NK-92 (cell line): Measurements from ENCODE around the gene HCFC1R1.

Experiments
- DNase-seq: peaks from one replicate; lab custom pipeline; 2025; ENCODE audit not compliant: unreplicated experiment; lab: John Stamatoyannopoulos, UW

HCFC1R1 gene

DNA sequence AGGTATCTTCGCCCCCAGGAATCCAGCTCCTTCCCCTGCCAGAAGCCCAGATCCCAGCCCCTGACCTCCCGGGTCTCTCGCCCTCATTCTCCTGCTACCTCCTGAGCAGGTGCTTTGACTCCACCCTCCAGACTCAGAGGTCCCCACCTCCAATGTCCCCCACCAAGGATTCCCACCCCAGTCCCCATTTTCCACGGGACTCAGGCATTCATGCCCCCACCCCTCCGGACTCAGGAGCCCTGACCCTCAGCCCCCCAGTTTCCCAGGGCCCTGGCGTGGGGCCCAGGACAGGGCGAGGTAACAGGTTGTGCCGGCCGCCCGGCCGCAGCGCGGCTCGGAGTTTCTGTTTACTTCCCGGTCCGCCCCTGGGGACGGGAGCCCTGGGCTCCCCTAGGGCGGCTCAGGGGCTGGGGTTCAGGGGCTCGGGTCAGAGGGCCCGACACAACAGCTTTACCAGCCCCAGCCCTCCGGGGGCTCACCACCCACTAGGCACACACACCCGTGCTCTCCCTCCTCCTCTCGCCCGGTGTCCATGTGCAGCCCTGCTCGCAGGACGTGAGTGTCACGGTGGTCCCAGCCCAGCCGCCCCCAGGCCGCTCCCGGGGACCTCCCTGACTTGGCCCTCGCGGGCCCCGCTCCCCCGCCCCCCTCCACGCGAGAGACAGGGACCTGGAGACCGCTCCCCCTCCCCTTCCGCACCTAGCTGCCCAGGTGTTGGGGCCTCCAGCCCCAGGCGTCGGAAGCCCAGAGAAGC lies 12.4 kb upstream of the HCFC1R1 start:
- DNase-seq, result no peak

DNA sequence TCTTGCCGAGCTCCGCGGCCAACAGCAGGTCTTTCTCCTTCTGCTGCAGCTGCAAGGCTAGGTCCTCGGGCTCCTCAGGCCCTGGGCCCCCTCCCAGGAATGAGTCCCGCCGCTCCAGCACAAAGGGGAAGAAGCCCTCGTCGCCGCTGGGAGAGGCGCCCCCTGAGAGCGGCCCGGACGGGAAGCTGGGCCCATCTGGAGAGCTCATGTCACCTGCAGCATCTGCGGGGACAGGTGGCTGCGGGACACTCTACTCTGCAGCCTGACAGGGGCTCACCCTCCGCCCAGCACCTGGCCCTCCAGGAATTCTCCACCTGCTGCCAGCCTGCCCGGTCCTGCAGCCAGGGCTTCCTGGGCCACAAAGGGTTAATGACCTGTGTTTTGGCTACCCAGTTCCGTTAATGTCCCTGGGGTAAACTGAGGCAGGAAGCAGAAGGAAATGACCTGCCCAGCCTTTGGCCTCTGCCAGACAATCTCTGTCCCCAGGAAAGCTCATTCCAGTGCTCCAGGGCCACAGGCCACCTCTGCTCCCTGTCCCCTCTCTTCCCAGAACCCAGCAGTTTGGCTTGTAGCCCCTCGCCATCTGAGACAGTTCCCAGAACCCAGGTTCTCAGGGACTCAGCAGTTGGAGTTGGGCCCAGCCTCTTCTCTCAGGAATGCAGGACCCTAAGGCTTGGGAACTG lies 11.7 kb upstream of the HCFC1R1 start:
- no peak for DNase-seq

DNA sequence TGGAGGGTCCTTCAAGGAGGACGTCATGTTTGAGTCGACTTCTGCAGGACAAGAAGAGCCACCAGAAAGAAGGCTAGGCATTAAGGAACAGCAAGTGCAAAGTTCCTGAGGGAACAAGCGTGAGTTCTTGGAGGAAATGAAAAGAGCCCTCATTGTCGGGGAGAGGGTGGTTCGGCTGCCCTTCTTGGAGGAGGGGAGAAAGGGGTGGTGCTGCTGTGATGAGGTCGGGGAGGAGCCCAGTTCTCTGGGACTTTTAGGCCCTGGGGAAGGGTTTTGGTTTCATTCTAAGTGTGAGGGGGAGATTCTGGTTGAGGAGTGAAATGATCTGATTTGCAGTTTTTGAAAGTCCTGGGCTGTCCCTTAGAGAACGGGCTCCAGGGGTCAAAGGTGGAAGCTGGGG lies 8.9 kb upstream of the HCFC1R1 start:
- no peak for DNase-seq

DNA sequence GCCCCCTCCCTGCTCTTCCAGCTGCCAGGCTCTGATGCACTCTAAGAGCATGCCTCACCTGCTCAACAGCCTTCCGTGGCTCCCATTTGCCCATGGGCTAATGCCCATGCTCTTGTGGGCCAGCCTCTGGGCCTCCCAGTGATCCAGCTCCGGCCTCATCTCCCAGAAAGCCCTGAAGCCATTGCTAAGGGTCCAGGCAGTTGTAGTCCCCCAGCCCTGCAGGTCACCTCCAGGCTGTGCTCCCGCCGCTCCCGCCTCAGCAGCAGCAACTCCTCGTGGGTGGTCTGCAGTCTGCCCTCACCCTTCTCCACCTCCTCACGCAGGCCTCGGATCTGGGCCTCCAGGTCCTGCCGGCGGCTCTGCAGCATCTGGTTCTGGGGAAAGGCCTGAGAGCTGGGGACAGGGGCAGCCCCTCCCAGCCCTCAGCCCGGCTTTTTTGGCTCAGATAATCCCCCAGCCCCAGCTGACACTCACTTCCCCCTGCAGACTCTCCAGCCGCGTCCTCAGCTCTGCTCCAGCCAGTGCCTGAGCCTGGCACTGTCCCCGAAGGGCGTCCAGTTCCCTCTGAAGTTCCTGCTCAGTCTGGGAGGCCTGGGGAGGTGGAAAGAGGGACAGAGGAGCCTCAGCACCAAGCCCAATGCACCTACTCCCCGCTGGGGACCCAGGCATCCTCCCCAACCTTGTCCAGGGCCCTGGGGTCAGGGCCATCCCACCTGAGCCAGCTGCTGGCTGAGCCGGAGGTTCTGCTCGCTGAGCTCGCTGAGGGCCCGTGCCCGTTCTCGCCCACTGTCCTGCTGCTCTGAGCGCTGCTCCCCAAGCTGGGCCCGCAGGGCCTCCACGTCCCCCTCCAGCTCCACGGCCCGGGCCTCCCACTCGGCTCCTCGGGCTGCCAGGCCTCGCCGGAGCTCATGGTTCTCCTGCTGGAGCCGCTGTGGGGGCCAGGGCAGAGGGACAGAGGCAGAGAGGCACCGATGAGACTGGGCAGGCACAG lies 6.8 kb upstream of the HCFC1R1 start:
- no peak for DNase-seq

DNA sequence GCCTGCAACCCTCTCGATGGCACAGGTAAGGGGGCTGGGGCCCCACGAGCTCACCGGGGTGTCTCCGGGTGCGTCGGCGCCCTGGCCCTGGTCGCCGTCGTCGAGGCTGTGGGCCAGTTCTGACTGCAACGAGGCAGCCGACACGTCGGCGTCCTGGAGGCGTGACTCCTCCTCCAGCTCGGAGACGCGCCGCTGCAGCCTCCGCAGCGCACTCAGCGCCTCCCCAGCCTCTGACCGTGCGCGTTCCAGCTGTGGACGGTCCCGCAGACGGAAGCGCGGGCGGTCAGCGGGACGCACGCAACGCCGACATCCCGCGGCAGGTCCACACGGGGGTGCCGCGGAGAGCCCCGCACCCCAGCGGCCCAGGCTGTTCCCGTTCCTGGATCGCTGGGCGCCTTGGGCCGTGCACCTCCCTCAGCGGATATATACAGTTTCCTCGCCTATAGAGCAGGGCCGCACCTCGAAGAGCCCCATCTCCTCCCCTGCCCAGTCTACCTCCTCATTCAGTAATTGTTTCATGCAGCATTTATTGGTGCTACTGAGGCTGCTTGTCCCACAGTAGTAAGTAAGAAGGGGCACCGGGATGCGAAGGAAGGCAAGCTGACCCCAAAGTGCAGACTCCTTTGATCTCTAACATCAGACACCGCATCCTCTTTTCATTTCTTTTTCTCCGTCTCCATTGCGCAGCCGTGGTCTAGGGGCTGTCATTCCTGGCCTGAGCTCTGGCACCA lies 5.9 kb upstream of the HCFC1R1 start:
- no peak for DNase-seq

DNA sequence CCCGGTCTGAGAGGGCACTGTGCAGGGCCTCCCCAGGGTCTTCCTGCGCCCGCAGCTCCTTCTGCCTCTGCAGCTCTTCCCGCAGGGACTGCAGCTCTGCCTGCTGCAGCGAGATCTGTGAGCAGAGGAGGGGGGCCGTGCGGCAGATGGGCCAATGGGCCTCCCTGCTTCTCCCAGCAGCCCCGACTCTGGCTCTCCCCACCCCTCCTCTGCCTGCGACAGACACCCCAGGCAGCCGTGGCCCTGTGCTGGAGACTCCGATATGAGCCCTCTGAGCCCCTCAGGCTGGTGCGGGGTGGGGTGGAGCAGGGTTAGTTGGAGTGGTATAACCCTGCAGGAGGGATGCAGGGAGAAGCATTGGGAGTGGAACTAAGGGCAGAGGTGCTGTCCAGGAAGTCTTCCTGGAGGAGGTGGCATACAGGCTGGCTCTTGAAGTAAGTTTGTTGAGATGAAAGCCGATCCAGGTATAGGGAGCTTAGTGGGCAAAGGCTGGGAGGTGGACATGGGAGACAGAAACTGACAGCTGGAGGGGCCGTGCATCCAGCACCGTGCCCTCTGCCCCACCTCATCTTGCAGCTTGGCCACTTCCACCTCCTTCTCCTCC lies 5.1 kb upstream of the HCFC1R1 start:
- no peak for DNase-seq

DNA sequence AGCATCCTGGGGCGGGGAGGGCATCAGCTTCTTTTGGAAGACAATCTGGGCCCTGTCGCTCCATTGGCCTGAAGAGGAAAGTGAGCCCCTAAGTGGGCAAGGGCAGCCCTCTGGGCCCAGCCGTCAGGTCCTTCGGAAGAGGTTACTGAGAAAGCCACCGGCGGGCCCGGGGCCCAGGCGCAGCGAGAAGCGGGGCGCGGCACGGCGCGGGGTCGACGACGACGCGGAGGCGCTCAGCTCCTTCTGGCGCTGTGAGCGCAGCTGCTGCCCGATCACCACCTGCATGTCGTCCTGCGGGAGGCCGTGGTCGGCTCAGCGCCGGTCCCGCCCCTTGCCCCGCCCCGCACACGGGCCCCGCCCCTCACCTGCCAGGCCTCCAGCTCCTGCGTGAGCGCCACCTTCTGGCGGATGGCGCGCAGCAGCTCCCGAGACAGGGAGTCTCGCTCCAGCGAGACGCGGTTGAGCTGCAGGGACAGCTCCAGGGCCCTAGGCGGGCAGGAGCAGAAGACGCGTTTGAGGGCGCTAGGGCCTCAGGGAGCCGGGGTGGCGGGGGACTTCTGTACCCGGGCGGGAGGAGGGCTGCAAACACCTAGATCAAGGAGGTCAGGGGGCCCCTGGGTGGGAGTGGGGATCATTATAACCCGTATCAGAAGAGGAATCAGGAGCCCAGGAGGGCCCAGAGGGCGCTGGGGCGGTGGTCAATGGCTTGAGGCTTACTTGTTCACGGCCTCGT lies 4.4 kb upstream of the HCFC1R1 start:
- peak; percentile 41 for DNase-seq

DNA sequence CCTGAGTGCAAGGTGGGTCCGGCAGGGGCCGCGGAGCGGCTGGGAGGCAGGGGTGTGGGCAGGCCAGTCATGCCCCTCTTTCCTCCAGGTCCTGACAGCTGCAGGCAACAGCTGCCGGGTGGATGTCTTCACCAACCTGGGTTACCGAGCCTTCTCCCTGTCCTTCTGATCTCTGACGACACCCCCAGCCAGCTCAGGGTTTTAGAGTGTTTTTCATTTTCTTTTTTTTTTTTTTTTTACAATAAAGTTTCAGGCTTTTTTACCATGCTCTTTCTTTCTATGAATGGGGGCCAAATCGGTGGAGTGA lies 3.7 kb upstream of the HCFC1R1 start:
- no peak for DNase-seq

DNA sequence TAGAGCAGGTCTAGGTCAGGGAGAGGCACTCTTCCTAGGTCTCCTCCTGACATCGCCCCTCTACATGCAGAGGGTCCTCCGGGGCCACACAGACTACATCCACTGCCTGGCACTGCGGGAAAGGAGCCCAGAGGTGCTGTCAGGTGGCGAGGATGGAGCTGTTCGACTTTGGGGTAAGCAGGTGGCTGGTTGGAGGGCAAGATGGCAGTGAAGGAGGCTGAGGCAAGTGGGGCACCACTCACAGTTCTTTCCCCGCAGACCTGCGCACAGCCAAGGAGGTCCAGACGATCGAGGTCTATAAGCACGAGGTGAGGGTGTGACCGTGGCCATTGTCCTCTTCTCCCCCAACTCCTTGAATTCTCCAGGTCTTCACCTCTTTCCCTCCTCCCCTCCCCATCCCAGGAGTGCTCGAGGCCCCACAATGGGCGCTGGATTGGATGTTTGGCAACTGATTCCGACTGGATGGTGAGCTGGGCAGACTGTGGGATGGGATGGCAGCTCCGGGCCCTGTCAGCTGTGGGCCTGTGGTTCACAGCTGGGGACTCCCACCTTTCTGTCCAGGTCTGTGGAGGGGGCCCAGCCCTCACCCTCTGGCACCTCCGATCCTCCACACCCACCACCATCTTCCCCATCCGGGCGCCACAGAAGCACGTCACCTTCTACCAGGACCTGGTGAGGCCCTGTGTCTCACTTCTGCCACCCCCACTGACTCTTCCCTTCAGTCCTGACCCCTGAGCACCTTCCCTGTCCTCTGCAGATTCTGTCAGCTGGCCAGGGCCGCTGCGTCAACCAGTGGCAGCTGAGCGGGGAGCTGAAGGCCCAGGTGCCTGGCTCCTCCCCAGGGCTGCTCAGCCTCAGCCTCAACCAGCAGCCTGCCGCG lies 3.1 kb upstream of the HCFC1R1 start:
- DNase-seq, result no peak

DNA sequence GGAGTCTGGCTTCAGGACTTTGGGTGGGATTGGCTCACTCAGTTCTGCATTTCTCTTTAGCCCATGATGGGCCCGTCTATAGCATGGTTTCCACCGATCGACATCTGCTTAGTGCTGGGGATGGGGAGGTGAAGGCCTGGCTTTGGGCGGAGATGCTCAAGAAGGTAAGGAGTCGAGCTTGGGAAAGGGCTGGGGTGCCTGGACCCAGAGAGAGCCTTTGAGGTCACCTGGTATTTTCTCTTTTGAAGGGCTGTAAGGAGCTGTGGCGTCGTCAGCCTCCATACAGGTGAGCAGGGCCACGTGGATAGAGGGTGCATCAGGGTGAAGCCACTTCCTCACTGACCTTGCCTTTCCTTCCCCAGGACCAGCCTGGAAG lies 2.2 kb upstream of the HCFC1R1 start:
- DNase-seq, result no peak

DNA sequence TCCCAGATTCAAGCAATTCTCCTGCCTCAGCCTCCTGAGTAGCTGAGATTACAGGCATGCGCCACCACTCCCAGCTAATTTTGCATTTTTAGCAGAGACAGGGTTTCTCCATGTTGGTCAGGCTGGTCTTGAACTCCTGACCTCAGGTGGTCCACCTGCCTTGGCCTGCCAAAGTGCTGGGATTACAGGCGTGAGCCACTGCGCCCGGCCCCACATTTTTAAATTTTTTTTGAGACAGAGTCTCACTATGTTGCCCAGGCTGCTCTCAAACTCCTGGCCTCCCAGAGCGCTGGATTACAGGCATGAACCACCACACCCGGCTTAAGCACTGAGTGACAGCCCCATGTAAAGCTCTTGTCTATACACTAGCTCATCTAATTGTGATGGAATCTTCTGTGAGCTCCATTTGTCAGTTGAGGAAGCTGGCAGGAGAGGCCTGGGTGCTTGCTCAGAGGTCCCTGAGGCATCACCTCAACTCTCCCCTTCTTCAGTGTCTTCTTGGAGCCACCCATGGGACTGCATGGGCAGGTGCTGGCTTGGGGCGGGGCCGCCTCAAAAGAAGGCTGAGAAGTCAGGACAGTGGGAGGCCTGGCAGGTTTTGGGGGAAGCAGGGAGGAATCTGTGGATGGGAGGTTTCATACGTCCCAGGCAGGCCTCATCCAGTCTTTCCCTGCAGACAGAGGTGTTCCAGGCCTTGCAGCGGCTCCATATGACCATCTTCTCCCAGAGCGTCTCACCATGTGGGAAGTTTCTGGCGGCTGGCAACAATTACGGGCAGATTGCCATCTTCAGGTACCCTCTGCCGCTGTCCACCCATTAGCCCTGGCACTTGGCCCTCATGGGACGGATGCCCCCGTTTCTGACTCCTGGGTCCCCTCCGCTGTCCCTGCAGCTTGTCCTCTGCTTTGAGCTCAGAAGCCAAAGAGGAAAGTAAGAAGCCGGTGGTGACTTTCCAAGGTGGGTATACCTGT lies 1.6 kb upstream of the HCFC1R1 start:
- no peak for DNase-seq

DNA sequence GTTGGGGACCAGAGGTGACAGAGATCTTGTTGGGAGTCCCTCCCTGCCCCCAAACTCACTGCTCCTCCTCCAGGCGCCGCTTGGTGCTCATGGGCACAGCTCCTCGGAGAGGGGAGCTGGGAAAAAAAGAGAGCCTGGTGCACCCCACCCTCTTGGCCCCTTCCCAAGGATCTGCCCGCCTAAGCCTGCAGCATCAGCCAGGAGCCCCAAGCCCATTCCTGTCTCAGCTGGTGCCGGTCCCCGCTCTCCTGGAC lies 400 bp downstream of the HCFC1R1 start:
- no peak for DNase-seq

DNA sequence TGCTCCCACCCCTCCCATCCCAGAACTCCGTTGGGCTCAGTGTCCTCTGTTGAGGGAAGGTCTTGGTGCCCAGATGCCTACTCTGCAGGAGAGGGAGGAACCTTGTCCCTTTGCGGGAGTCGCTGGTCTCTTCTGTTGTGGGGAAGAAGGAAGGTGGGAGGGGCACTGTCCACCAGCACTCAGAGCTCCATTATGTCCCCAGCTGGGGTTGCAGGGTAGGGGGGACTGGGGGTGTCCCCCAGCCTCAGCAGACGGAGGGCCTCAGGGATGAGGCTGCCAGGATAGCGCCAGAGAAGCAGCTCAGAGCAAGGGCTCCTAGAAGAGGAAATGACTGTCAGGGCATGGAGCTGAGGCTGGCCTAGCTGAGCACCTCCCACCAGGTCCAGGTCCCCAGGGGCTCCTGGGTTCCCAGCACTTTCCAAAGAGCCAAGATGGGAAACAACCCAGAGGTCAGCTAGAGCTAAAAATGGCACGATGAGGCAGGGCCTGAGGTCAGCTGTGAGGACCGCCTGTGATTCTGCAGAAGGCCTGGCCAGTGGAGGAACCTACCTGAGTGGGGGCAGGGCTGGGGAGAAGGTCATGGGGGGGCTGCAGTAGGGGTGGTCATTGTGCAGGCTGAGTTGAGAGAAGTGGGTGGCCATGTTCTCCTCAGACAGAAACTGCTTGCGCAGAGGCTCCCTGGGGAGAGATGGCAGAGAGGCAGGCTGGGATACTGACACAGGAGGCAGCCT lies 893 bp downstream of the HCFC1R1 start:
- no peak for DNase-seq

DNA sequence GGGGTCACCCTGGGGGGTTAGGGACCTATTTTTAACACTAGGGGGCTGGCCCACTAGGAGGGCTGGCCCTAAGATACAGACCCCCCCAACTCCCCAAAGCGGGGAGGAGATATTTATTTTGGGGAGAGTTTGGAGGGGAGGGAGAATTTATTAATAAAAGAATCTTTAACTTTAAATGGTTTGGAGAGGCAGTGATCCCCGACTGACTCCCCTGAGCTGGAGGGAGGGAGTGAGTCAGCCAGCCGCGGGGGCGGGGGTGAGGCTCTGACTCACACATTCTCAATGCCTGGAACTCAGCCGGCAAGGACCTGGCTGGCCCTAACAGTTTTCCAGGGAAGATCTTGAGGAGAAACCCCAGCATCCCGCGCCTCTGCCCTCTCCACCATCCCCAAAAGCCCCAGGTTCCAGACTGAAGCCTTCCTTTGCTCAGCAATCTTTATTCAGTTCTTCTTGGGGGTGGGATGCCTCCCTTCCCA lies 1.5 kb downstream of the HCFC1R1 start:
- no peak for DNase-seq

DNA sequence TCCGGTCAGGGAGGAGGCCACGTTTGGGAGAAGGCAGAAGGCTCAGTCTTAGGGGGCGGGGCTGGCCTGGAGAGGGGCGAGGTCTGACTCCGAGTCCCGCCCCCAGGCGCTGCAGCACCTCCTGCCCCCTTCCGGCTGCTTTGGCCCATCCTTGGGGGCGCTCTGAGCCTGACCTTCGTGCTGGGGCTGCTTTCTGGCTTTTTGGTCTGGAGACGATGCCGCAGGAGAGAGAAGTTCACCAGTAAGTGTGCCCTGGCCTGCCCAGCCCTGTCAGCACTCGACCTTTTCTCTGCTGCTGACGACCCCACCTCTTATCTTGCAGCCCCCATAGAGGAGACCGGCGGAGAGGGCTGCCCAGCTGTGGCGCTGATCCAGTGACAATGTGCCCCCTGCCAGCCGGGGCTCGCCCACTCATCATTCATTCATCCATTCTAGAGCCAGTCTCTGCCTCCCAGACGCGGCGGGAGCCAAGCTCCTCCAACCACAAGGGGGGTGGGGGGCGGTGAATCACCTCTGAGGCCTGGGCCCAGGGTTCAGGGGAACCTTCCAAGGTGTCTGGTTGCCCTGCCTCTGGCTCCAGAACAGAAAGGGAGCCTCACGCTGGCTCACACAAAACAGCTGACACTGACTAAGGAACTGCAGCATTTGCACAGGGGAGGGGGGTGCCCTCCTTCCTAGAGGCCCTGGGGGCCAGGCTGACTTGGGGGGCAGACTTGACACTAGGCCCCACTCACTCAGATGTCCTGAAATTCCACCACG lies 2.1 kb downstream of the HCFC1R1 start:
- no peak for DNase-seq

DNA sequence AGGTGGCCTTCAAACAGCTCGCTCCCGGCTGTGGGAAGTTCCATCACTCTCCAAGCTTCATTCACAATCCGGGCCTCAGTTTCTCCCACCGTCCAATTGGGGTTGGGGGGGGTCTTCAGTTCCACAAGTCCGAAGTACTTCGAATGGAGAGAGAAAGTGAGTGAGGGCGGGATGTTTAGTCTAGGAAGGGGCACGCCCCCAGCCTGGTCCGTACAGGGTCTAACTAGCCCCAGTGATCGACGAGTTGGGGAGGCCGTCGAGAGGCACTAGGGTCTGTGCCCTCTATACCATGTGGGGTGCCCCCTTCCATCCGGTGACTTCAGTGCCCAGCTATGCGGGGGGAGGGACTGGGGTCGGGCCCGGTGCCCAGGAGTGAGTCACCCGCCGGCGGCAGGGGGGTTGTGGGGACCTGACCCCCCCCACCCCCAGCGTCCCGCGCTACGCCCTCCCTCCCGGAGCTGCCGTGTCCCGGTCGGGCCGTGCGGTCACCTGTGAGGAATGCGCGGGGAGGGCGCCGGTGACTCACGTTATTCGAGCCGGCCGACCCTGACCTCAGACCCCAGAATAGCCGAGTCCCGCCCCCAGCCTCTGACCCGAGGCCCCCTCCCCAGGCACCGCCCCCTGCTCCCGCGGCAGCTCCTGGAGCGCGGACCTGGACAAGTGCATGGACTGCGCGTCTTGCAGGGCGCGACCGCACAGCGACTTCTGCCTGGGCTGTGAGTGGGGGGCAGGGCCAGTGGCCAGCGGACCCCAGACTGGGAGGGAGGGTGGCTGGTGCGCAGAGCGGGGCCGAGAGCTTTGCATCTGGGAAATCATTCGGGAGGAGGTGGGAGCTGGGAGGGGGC lies 2.9 kb downstream of the HCFC1R1 start:
- no peak for DNase-seq
